HCT116 (cell line): Measurements from ENCODE around the gene PPM1H.

Experiments
- EZH2 ChIP-seq: fragments of 200-600 bp; sonication (generic); IDR thresholded peaks from 2 replicates; pipeline ENCODE4 v1.6.1; 2017; ENCODE audit warnings: antibody characterized with exemption, mixed run types
- POLR2AphosphoS5 ChIP-seq: IDR thresholded peaks from 2 replicates; pipeline ENCODE4 v1.6.1; 2011; ENCODE audit warnings: mild to moderate bottlenecking, low read depth, low read length, moderate library complexity
- RAD21 ChIP-seq: IDR thresholded peaks from 2 replicates; pipeline ENCODE4 v1.6.1; 2012; ENCODE audit warnings: low read depth, mild to moderate bottlenecking
- YY1 ChIP-seq: IDR thresholded peaks from 2 replicates; pipeline ENCODE4 v1.6.1; 2011; ENCODE audit warnings: low read length, low read depth, moderate library complexity, mild to moderate bottlenecking; ENCODE audit not compliant: insufficient replicate concordance; ENCODE audit errors: extremely low read depth
- ZNF274 ChIP-seq: fragments of 200-500 bp; sonication (Bioruptor generic); IDR thresholded peaks from 2 replicates; pipeline ENCODE4 v1.6.1; 2014; ENCODE audit warnings: mild to moderate bottlenecking, low read depth, low read length, inconsistent platforms
- TF ChIP-seq, protein P1 (sequence below), 3 experiments: fragments of 200-600 bp in 1 of 3; sonication (generic) in 1 of 3; IDR thresholded peaks in 2 of 3; conservative IDR thresholded peaks in 1 of 3; 2 replicates each; pipeline ENCODE4 v1.5.1; 2012 to 2017; ENCODE audit warnings: low read depth in 2 of 3, low read length in 2 of 3, antibody characterized with exemption in 1 of 3, borderline replicate concordance in 1 of 3, control low read depth in 1 of 3, mild to moderate bottlenecking in 1 of 3, mixed read lengths in 1 of 3, mixed run types in 1 of 3, moderate library complexity in 1 of 3; ENCODE audit not compliant: insufficient read depth in 1 of 3
- TF ChIP-seq, protein P2 (sequence below): IDR thresholded peaks from 2 replicates; pipeline ENCODE4 v1.6.1; 2012; ENCODE audit warnings: low read depth

DNA sequence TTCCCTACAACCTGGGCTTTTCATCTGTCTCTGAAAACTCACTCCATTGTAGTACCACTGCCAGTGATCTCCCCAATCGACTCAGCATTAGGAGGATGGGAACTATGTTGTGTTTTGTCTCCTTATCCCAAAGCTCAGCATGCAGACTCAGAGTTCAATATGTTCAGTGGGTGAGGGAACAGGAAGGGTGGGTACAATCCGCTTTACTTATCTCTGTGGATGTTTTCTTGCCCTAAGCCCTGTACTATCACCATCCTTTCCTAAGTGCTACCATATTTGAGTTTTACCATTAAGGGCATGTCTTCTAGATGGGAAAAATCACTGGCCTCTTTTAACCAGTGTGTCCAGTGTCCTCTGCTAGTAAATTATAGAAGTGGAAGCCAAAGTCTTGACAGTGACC lies 107.1 kb downstream of the PPM1H start:
- TF ChIP-seq, protein P1, sequence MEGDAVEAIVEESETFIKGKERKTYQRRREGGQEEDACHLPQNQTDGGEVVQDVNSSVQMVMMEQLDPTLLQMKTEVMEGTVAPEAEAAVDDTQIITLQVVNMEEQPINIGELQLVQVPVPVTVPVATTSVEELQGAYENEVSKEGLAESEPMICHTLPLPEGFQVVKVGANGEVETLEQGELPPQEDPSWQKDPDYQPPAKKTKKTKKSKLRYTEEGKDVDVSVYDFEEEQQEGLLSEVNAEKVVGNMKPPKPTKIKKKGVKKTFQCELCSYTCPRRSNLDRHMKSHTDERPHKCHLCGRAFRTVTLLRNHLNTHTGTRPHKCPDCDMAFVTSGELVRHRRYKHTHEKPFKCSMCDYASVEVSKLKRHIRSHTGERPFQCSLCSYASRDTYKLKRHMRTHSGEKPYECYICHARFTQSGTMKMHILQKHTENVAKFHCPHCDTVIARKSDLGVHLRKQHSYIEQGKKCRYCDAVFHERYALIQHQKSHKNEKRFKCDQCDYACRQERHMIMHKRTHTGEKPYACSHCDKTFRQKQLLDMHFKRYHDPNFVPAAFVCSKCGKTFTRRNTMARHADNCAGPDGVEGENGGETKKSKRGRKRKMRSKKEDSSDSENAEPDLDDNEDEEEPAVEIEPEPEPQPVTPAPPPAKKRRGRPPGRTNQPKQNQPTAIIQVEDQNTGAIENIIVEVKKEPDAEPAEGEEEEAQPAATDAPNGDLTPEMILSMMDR (IDR thresholded peaks at IDR 0.05 in 2 of 3, conservative IDR thresholded peaks at IDR 0.05 in 1 of 3; ENCODE audit: borderline replicate concordance in 1 of 3, insufficient read depth in 1 of 3, low read depth in 2 of 3, low read length in 2 of 3) = no peak
- TF ChIP-seq POLR2AphosphoS5 (no peak), YY1 (no peak), EZH2 (no peak), ZNF274 (no peak), RAD21 (no peak)
- TF ChIP-seq, protein P2, sequence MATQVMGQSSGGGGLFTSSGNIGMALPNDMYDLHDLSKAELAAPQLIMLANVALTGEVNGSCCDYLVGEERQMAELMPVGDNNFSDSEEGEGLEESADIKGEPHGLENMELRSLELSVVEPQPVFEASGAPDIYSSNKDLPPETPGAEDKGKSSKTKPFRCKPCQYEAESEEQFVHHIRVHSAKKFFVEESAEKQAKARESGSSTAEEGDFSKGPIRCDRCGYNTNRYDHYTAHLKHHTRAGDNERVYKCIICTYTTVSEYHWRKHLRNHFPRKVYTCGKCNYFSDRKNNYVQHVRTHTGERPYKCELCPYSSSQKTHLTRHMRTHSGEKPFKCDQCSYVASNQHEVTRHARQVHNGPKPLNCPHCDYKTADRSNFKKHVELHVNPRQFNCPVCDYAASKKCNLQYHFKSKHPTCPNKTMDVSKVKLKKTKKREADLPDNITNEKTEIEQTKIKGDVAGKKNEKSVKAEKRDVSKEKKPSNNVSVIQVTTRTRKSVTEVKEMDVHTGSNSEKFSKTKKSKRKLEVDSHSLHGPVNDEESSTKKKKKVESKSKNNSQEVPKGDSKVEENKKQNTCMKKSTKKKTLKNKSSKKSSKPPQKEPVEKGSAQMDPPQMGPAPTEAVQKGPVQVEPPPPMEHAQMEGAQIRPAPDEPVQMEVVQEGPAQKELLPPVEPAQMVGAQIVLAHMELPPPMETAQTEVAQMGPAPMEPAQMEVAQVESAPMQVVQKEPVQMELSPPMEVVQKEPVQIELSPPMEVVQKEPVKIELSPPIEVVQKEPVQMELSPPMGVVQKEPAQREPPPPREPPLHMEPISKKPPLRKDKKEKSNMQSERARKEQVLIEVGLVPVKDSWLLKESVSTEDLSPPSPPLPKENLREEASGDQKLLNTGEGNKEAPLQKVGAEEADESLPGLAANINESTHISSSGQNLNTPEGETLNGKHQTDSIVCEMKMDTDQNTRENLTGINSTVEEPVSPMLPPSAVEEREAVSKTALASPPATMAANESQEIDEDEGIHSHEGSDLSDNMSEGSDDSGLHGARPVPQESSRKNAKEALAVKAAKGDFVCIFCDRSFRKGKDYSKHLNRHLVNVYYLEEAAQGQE = no peak
